ACHN (cell line): ENCODE results near the gene MID2.
A peak's percentile ranks its signal among the peaks of the same experiment; 100 is the strongest.
"Not testable (repeated sequence)": the region's sequence is repeated elsewhere in the genome, so short reads cannot be mapped to it uniquely, and the experiment has no call there.

Source experiments
- DNase-seq: peaks from one replicate; pipeline ENCODE4 v3.0.0-alpha.2; 2015
- in situ Hi-C: cut with HindIII; loops from 2 replicates; pipeline ENCODE4 v1.10.0; 2017; ENCODE audit warnings: low sequenced_read_pairs, low pct_ligation_motif_present, low pct_unique_long_range_greater_than_20kb

Gene MID2

DNA sequence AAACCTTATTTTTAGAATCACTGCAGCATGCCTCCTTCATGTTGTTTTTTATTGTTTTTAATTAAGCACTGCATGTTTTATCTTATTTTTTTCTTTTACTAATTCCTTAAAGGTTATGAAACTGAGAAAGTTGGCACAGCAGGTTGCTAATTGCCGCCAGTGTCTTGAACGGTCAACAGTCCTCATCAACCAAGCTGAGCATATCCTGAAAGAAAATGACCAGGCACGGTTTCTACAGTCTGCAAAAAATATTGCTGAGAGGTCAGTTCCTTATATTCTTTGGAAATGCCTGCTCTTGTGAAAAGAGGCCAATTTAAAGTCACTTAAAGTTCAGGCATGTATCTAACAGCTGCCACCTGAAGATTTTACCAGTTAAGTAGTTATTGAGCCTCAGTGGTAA lies 79.7 kb downstream of the MID2 start:
- DNase-seq = no peak
- in situ Hi-C loops = no loop called here

DNA sequence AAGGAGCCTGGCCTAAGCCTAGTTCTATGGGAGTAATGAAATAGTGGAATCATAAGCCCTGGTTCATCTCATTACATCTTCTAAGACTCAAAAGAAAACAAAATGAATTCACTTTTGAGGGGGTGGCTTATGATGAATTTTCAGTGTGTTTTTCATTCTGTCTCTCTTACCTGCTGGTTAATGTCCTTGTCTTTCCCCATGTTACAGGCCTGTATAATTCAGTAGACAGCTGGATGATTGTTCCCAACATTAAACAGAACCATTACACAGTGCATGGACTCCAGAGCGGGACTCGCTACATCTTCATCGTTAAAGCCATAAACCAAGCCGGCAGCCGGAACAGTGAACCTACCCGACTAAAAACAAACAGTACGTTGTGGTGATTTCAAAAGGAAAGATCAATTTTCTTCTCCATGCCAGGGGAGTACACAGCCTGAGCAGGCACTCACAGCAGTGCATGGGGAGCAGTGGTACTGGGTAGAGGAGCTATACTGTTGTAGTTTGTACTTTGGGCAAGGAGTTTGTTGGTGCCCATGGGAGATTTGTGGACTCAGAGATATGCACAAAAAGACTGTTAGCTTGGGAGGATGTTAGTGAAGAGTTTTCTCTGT lies 98.6 kb downstream of the MID2 start:
- DNase-seq = no peak
- in situ Hi-C loops = no loop called here

- in situ Hi-C loops = no loop called here
- DNase-seq = no peak
Observed at GRCh38 chrX:107934262-107934661, 108.6 kb downstream of the MID2 start.

GRCh38 chrX:107935200-107935599 lies 109.5 kb downstream of the MID2 start:
- in situ Hi-C loops = no loop called here
- DNase-seq = peak; percentile 84

- DNase-seq = peak; percentile 64
Observed at GRCh38 chrX:107935664-107936433, 110.2 kb downstream of the MID2 start.

GRCh38 chrX:107936434-107936730 lies 110.7 kb downstream of the MID2 start:
- DNase-seq = no peak
- in situ Hi-C loops = no loop called here

More at GRCh38 chrX:107935664-107936433, 110.2 kb downstream of the MID2 start:
- in situ Hi-C loops = no loop called here

DNA sequence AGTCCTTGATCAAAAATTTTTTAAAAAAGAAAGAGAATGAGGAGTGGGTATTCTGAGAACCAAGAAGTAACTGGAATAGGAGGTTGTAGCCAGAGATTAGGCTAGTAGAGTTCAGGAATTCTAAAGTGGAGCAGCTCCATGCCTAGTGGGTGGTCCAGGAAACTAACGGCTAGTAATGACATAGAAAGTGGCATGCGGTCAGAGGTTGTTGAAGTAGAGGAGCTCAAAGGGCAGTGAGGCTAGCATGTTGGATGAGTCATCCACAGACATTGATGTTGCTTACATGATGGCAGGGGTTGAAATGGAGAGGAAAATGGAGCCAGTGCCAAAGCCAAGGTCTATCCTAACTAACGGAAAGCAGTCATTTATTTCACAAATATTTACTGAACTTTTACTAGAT lies 114.4 kb downstream of the MID2 start:
- no peak for DNase-seq
- in situ Hi-C loops = no loop called here

DNA sequence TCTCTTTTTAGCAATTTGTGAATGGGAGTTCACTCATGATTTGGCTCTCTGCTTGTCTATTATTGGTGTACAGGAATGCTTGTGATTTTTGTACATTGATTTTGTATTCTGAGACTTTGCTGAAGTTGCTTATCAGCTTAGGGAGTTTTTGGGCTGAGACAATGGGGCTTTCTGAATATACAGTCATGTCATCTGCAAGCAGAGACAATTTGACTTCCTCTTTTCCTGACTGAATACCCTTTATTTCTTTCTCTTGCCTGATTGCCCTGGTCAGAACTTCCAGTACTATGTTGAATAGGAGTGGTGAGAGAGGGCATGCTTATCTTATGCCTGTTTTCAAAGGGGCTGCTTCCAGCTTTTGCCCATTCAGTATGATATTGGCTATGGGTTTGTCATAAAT lies 129.7 kb downstream of the MID2 start:
- in situ Hi-C loops, DNase-seq: not testable (repeated sequence)

DNA sequence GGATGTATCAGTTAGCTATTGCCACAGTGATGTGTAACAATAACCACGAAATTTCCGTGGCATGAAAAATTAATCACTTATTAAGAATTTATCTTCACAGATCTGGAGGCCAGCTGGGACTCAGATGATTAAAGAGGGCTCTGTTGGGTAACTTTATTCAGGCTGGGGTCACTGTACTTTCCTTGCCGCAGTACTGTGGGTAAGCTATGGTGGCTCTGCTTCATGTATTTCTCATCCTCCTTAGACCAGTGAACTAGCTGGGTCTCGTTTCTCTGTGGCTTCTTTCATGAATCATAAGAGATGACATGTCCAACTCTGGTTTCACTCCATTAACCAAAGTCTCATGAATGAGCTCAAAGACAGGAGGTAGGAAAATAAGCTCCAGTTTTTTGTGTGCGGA lies 143.0 kb downstream of the MID2 start:
- peak; percentile 0 for DNase-seq
- in situ Hi-C loops = no loop called here

DNA sequence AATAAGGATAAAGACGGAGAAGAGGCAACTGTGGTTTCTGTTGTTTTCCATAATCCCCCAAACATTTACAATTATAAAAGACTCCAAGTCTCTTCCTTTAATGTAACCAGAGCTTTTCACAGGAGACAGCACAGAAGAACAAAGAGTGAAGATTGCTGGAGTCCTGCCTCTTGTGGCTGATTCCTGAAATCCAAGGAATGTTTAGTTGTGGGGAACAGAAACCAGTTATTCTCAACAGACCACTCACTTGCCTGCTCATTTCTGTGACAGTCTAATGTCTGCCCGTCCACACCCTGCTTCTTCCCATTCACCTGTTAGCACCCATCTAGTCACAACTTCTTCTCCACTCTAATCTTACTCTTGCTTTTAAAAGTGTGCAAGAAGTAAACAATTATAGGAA lies 144.4 kb downstream of the MID2 start:
- no peak for DNase-seq
- in situ Hi-C loops = no loop called here

DNA sequence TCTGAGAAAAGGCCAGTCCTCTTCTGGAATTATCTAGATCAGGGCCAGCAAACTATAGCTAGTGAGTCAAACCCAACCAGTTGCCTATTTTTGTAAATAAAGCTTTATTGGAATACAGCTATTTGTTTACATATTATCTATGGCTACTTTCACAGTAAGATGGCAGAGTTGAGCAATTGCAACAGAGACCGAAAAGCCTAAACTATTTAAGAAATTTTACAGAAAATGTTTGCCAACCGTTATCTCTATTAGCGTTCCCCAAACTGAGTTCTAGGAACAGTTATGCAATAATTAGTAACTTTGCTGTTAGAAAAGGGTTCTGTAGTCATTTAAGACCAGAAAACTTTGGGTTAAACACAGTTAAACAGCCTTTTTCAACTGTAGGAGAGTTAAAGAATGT lies 146.0 kb downstream of the MID2 start:
- in situ Hi-C loops = no loop called here
- no peak for DNase-seq
